Measurements from ENCODE around the gene ATG101.

ATG101 gene

DNA sequence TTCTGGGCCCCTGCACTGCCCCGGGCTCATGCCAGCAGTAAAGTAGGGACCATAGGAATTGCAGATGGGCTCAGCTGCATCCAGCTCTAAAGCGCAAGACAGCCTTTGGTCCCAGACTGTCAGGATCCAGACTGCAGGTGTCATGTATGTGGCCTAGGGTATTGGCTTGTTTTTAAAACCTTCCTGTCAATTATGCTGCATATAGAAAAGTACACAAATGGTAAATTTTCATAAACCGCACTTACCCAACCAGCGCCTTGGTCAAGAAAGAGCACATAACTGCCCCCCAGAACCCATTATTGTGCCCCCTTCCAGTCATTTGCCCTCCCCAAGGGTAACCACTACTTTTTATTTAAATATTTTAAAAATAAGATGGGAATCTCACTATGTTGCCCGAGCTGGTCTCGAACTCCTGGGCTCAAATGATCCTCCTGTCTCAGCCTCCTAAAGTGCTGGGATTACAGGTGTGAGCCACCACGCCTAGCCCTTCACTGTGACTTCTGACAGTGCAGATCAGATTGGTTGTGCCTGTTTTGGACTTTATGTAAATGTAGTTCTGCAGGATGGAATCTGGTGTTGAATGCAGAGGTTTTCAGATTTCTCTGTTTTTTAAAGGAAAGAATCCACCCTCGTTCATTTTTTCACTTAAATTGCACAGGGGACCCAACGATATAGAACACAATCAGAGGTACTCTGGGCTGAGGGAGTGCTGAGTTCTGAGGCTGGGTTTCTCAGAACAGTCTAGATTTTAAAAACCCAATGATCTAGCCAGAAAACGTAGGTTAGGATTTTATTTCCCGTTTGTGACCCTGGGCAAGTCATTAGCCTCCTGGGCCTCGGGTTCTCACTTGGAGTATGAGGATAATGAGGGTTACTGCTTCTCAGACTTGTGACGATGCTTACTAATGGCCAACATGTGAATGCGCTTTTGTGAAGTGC is 11.9 kb upstream of the ATG101 start:
- no peak for DNase-seq (ENCODE audit: low spot score)

DNA sequence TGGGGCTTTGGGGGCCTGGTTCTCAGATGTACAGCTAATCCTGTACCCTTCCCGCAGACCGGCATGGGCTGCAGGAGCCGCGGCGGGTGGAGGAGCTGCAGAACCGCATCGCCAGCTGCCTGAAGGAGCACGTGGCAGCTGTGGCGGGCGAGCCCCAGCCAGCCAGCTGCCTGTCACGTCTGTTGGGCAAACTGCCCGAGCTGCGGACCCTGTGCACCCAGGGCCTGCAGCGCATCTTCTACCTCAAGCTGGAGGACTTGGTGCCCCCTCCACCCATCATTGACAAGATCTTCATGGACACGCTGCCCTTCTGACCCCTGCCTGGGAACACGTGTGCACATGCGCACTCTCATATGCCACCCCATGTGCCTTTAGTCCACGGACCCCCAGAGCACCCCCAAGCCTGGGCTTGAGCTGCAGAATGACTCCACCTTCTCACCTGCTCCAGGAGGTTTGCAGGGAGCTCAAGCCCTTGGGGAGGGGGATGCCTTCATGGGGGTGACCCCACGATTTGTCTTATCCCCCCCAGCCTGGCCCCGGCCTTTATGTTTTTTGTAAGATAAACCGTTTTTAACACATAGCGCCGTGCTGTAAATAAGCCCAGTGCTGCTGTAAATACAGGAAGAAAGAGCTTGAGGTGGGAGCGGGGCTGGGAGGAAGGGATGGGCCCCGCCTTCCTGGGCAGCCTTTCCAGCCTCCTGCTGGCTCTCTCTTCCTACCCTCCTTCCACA is 11.0 kb upstream of the ATG101 start:
- DNase-seq (ENCODE audit: low spot score), result peak; percentile 69

DNA sequence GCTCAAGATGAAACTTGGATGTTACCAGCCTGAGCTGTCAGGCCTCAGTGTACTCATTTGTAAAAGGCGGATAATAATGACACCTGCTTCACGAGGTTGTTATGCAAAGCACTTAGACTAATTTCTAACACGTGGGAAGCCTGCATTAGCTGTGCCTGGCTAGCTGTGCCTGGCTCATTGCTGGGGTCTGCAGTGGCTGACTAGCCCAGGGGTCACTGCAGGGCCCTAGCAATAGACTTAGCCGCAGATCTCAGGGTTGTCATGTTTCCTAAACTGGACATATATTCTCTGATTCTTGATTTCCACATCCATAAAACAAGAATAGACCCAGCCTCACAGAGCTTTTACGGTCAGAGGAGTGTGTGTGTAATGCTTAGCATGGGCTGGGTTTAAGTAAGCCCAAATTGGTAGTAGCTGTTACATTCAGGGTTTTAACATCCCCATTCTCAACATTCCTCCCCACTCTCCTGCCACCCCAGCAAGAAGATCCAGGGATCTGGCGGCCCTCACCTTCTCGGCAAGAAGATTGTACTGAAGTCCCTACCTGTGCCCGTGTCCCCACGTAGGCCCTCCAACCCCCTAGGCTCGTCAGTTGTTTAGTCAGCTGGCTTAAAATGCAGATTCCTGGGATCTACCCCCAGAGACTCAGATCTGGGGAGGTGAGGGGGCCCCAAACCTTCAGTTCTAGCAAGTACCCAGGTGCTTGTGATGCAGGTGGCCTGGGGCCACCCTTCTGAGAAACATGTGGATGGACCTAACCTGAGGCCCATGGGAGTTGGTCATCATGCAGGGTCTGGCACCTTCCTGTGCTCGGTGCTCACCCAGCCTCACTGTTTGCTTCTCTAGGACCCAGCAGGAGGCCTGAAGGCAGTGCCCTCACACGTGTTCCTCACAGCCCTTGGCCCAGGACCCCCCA is 9.9 kb upstream of the ATG101 start:
- no peak for DNase-seq (ENCODE audit: low spot score)

DNA sequence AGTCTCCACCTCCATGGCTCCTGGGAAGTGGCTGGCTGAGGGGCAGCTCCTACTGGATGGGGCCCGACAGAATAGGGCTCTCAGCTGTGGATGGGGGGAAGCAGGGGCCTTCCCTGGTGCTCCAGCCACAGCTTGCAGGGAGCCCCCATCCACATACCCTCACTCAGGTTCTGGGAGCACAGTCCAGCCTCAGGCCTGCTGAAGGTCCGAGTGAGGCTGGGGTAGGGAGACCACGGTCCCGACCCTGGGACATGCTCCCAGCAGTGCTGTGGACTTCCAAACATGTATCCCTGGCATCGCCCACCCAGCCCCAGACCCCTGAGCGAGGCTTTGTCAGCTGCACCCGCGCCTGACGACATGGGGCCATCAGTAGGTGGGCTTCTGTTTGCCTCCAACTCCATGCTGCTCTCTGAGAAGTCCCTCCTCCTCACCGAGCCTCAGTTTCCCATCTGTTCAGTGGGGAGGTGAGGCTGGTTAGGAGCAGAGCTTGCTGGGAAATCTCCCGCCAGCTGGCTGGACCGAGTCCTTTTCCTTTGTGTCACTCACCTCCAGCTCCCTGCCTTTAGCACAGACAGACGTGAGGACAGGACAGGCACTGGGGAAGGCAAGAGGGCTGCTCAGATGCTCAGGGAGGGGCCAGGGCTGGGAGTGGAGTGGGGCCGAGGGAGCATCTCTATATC is 9.1 kb upstream of the ATG101 start:
- DNase-seq (ENCODE audit: low spot score), result no peak

DNA sequence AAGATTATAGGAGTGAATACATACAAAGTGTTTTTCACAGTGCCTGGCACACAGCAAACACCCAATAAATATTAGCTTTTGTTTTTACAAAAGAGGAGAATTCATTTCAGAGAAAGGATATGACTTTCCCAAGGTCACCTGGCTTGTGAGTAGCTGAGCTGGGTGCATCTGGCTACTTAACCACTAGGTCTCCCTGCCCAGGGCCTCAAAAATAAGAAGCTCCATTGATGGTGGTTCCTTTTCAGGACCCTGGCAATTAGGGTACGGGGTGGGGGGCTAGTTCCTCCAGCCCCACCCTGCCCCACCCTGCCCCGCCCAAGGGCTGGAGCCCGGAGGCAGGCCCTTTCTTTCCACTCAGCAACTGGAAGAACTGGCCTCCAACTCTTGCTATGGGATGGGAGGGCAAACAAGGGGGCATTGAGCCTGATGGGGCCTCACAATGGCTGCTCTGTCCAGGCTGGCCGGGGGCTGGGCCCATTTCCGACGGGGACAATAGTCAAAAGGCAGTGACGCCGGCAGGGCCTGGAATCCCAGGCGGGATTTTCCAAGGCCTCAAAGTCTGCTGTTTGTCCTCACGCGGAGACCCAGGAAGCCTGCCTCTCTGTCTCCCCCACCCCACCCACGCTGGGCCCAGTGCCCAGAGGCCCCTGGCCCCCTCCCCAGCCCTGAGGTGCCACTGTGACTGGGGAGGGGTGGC is 8.2 kb upstream of the ATG101 start:
- DNase-seq (ENCODE audit: low spot score), result peak; percentile 95

DNA sequence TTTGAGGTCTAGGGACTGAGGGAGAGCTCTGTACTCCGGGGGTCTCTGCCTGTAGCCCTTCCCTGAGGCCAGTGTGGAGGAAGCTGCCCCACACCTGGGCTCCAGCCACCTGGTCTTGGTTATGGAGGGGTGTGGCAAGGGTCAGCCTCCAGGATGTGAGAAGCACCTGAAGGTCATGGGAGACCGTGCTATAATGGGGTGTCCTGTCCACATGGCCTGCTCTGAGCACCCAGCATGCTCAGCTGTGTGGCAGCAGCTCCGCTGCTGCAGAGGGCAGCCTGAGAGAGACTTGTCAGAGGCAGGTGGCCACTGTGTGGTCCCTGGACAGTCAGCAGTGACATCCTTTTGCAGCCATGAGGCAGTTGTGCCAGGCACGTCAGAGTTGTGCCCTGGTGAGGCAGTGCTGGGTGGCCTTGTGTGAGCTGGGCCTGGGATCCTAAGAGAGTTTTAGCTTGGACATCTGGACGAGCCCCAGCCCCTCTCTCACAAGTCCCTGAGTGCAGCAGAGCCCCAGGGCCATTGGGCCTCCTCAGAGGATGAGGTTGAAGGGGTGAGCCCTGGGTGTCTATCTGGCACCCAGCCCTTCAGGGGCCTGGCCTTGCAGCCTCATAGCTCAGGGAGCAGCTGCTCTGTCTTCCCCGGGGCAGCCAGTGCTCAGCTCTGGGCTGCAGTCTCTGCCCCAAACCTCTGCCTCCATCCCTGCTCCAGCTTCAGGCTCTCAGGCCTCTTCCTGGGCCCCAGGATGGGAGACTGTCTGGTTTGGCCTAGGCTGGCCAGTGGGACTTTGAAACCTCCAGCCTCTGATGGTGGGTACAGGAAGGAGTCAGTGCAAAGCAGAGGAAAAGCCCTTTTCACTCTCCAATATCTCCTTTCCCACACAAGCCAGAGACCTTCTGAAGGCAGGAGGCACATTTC is 7.4 kb upstream of the ATG101 start:
- no peak for DNase-seq (ENCODE audit: low spot score)

DNA sequence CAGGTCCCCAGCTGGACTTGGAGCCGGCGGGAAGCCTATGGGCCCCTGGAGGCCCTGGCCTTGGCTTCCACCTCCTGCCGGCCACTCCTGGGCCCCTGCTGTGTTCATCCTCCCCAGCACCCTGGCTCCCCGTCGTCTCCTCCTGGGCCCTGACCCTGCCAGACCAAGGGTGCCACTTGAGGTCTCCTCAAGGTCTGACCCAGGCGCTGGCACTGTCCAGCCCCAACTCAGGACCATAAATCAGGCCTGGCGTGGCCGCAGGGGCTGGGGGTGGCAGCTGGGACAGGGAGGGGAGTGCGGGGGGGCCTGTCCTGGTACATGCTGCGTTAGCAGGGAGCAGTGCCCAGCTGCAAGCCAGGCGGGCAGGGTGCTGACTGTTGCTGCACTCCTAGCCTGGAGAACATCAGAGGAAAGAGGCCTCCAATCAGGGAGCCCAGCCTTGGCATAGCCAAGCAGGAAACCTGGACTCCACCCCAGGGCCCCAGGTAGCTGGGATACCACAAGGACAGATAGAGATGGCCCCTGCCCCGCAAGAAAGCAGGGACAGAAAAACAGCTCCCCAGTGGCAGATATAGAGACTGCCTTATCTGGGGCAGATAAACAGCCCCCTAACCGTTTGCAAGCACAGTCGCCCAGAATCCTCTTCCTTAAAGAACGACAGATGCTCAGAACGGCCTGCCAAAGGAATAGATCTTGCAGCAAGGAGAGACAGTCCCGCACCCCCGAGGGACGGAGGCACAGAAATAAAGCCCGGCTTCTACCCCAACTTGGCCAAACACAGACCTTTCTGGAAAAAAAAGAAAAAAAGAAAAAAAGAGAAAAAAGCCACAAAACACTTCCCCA is 6.5 kb upstream of the ATG101 start:
- no peak for DNase-seq (ENCODE audit: low spot score)

DNA sequence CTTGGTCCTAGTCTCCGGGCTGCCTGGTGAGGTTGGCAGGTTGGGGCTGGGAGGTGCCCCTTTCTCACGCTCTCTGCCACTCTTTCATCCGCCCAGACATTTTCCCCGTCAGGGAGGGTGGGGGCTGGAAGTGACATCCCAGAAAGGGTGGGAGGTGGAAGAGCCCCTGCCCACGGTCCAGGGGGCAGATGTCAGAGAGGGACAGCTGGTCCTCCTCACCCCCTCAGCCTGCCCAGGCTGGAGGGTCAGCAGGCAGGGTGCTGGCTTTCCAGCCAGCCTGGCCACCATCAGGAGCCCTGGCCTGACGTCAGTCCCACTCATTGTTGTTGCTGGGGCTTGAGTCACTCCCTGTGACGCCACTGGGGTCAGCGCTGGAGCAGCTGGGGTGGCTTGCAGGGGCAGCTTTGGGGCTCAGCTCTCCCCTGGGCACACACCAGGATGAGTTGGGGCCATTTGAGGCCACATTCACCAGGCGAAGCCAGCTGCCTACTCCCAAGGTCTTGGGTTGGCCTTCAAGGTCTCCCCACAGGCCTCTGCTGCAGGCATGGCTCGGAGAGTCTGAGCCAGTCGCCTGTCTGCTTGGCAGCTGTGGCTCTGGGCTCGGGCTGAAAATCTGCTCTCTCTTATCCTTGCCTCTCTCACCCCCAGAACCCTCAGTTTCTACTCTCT is 5.7 kb upstream of the ATG101 start:
- no peak for DNase-seq (ENCODE audit: low spot score)

DNA sequence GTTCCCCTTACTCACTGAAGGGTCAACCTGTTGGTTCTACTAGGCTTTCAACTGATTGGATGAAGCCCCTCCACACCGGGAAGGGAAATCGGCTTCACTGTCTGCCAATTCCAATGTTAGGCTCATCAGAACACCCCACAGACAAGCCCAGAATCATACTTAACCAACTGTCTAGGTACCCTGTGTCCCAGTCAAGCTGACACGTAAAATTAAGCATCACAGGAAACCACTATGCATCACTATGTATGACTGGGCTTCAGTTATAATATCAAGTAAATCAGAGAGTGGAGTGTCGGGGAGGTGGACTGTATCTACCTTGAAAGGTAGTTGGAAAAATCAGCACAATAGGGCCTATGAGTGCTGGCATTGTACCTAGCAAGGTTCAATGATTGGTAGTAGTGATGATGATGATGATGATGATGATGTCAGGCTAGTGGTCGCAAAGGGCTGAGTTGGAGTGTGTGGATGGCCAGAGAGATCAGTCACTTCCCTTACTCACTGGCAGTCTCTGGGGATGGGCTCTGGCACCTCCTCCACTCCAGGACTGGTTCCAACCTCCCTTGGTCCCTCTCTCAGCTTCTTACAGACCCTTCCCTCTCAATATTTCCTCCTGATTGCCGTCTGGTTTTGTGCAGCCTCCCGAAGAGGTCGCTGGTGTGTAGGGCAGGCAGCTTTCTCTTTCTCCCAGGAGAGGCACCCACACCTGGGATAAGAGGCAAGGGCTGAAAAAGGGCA is 3.3 kb upstream of the ATG101 start:
- DNase-seq (ENCODE audit: low spot score), result no peak

DNA sequence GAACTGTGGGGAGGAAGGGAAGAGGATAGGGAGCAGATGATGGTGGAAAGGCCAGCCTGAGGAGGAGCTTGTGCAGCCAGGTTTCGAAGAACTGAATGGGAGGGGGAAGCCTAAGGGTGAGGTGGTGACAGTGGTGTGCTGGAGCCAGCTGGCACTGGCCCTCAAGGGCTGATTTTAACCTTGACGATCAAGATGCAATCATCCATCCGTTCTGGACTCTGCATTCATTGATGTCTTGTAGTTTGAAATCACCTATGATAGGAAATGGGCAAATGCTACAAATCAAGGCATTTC is 2.8 kb upstream of the ATG101 start:
- no peak for DNase-seq (ENCODE audit: low spot score)

DNA sequence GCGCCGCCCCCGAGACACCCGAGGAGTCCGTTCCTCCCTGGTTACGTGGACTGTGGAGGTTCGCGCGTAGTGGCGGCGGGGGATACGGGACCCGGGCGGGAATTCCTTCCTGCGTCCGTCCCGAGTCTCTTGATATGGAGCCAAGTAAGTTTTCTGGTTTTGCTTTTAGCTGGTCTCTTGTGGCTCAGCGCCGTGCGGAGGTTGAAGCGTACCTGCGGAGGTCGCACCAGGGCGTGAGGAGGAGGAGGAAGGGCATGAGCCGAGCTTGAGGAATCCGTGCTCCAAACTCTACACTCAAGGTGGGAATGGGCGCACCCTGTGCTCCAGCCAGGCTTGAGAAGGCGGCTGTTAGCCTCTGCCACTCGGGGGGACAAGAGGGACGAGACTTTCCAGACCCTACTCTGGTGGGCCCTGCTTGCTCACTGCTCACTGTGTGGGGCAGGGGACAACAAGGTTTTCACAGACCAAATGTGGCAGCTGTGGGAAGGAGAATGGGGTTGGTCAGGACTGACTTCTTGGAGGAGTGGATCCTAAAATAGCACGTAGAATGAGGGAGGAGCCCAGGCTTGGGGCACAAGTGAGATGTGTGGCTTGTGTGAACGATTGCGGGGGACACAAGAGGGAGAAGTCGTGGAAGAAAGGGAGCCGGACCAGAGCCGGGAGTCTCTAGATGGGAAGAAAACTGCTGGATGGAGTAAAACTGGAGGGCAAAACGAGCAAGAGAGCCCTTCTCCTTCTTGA is 577 bp downstream of the ATG101 start:
- no peak for DNase-seq (ENCODE audit: low spot score)

DNA sequence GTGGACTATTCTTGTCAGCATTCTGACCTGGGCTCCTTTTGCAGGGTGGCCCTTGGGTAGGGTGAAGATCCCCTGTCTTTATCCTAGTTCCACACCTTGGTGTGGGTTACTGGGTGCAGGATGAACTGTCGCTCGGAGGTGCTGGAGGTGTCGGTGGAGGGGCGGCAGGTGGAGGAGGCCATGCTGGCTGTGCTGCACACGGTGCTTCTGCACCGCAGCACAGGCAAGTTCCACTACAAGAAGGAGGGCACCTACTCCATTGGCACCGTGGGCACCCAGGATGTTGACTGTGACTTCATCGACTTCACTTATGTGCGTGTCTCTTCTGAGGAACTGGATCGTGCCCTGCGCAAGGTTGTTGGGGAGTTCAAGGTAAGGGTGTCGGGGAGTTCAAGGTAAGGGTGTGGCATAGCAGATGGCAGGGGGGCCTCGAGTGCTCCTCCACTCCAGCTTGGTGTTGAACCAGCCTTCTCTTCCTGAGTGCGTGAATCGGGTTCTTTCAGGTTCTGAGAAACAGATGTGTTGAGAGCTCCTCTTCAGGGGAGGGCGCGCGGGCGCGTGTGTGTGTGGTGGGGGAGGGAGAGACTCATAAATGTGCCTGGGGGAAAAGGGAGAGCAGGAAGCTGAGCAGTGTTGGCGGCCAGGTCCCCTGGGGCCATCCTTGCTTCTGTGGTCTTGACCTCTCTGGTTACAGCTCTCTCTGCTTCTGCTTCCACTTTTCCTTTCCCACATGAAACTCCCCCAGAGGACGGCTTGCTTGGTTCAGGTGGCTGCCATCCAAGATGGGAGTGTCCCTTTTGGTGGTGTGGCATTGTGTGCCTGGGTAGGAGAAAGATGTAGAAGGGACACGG is 4.0 kb downstream of the ATG101 start:
- DNase-seq (ENCODE audit: low spot score), result no peak

DNA sequence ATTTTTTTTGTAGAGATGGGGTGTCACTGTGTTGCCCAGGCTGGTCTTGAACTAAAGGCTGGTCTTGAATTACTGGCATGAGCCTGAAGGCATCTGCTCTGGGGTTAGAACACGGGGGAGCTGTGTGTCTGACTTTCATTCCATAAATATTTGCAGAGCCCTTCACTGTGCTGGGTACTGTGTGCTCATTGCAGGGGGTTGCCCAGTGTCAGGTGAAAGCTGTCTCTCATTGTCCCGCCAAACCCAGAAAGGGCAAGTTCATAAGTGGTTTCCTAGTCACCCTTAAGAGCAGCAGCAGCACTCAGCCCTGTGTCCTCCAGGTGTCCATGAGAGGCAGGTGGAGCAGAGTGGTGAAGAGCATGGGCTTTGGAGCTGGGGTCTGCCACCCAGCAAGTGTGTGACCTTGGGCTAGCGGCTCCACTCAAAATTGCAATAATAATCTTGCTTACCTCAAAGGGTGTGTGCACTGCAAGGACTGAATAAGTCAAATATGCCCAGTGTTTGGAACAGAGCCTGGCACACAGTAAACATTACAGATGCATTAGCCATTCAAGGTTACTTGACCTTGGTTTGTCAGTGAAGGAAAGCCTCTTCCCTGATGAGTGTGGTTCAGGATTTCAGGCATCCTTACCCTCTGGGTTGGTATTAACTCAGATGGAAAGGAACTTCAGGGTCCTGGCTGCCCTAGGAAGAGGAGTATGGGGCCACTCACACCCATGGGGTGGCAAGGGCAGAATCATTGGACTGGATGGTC is 5.4 kb downstream of the ATG101 start:
- DNase-seq (ENCODE audit: low spot score), result no peak

DNA sequence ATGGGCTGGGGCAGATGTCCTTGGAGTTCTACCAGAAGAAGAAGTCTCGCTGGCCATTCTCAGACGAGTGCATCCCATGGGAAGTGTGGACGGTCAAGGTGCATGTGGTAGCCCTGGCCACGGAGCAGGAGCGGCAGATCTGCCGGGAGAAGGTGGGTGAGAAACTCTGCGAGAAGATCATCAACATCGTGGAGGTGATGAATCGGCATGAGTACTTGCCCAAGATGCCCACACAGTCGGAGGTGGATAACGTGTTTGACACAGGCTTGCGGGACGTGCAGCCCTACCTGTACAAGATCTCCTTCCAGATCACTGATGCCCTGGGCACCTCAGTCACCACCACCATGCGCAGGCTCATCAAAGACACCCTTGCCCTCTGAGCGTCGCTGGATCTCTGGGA is 7.0 kb downstream of the ATG101 start:
- no peak for DNase-seq (ENCODE audit: low spot score)

DNA sequence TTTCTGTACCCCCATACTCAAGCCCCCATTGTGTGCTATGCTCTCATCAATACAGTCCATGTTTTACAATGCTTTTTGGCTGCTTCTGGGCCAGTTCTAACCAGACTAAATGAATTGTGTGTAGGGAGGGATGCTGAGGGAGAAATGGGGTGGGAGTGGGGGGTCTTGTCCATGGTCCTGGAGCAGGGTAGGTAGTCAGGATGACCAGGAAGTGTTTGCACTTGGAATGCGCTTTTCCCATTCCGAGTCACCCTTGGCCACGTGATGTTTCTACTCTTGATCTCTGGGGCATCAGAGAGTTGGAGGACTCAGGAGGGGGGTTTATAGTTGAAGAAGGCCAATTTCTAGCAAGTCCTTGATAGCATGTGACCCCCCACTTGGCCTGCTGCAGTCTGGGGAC is 8.5 kb downstream of the ATG101 start:
- no peak for DNase-seq (ENCODE audit: low spot score)
